ENCODE results near the gene RPL10A.

The RPL10A gene

DNA sequence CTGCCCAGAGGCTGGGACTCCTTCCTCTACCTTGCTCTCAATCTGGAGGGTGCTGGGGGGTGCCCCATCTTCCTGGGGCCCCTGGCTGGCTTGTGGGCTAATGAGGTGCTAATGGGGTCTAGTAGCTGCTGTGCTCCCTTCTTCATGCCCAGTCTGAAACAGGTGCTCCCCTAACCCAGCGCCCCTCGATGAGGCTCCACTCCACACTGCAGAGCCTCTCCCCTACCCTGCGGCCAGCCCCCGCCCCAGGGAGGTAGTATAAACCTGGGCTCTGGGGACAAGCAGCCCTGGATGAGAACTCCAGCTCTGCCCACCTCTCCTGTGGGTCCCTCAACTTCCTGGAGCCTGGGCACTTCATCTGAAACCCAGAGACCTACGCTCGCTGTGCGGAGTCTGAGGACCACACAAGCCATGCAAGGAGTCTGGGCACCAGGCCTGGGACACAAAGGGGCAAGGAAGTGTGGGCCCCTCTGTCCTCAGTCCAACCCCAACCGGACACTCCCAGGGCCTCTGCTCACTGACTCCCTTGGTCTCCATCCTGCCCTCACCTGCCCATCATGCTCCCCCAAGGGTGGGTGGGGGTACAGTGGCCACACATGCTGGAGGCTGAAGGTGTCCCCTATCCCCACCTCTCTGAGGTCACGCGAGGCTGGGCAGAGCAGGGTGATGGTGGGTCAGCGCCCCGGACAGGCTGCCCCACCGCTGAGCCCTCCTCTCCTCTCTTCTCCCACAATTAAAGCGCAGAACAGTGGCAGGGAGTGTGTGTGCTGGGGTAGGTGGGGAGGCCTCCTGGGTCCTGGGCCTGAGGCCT is 6.1 kb downstream of the RPL10A start:
- peaks cover 20% of the 10 kb centered on the region for H3K4me1 ChIP-seq (ENCODE audit: insufficient read depth, low read length)
- H3K36me3 ChIP-seq (ENCODE audit: insufficient read depth, low read length), result peaks cover 36% of the 10 kb centered on the region
- ATAC-seq (ENCODE audit: insufficient read depth, low read depth), result peak; percentile 35
- no peak overlapping the region for H3K9ac ChIP-seq (ENCODE audit: low read depth, low read length)
- peaks cover 41% of the 10 kb centered on the region for H4K20me1 ChIP-seq (ENCODE audit: insufficient read depth, low read length)
- H3K4me2 ChIP-seq (ENCODE audit: insufficient read depth, low read length), result no peak overlapping the region
- no peaks in the 10 kb centered on the region for H3K9me3 ChIP-seq (ENCODE audit: insufficient read depth, low read length, severe bottlenecking)
- TF ChIP-seq EZH2 (IDR thresholded peaks at IDR 0.05; ENCODE audit: borderline replicate concordance, low read depth, low read length, severe bottlenecking), result no peak
- TF ChIP-seq, protein P1, sequence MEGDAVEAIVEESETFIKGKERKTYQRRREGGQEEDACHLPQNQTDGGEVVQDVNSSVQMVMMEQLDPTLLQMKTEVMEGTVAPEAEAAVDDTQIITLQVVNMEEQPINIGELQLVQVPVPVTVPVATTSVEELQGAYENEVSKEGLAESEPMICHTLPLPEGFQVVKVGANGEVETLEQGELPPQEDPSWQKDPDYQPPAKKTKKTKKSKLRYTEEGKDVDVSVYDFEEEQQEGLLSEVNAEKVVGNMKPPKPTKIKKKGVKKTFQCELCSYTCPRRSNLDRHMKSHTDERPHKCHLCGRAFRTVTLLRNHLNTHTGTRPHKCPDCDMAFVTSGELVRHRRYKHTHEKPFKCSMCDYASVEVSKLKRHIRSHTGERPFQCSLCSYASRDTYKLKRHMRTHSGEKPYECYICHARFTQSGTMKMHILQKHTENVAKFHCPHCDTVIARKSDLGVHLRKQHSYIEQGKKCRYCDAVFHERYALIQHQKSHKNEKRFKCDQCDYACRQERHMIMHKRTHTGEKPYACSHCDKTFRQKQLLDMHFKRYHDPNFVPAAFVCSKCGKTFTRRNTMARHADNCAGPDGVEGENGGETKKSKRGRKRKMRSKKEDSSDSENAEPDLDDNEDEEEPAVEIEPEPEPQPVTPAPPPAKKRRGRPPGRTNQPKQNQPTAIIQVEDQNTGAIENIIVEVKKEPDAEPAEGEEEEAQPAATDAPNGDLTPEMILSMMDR (IDR thresholded peaks at IDR 0.05; ENCODE audit: borderline replicate concordance, extremely low read depth, low read length, poor library complexity, severe bottlenecking), result no peak
- H3K27me3 ChIP-seq (ENCODE audit: insufficient read depth, low read length, poor library complexity), result no peaks in the 10 kb centered on the region
- H3K79me2 ChIP-seq (ENCODE audit: insufficient read depth, low read length), result peaks cover 19% of the 10 kb centered on the region
- no peak overlapping the region for H2AFZ ChIP-seq (ENCODE audit: low read depth, low read length)
- H3K4me3 ChIP-seq (ENCODE audit: low read depth in 1 of 2, low read length in 2 of 2), result no peak overlapping the region
- no peak overlapping the region for H3K27ac ChIP-seq (ENCODE audit: low read length)
- DNase-seq, result peak; percentile 23

DNA sequence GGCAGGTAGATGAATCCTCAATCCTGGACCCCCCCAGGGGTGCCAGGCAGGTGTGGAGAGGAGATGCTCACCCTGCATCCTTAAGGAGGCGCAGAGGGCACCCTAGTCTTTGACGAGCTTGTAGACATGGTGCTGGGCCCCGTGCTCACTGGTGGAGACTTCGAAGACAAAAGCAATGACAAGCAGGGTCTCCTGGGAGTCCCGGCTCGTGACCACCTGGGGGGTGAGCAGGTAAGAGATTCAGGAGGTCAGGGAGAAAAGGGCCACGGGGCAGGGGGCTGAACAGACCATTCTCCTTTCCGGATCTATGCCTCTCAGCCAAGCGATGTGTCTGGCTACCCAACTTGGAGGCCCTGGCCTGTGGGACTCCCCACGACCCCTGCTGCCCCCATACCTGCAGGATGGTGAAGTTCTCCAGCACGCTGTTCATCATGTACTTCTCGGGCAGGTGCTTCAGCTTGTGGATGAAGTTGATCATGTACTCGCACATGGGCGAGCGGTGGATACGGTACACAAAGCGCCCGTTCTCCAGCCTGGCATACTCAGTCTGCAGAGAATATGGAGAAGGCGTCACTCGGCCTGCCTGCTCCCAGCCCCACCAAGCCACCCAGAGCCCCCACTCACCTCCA is 6.9 kb downstream of the RPL10A start:
- Histone ChIP-seq H3K9me3 (ENCODE audit: insufficient read depth, low read length, severe bottlenecking) (no peaks in the 10 kb centered on the region), H2AFZ (ENCODE audit: low read depth, low read length) (no peak overlapping the region), H3K79me2 (ENCODE audit: insufficient read depth, low read length) (peaks cover 11% of the 10 kb centered on the region), H3K4me3 (ENCODE audit: low read depth in 1 of 2, low read length in 2 of 2) (no peak overlapping the region), H3K27ac (ENCODE audit: low read length) (no peak overlapping the region), H3K27me3 (ENCODE audit: insufficient read depth, low read length, poor library complexity) (no peaks in the 10 kb centered on the region), H3K9ac (ENCODE audit: low read depth, low read length) (no peak overlapping the region), H3K36me3 (ENCODE audit: insufficient read depth, low read length) (peaks cover 29% of the 10 kb centered on the region), H3K4me2 (ENCODE audit: insufficient read depth, low read length) (no peak overlapping the region), H3K4me1 (ENCODE audit: insufficient read depth, low read length) (peaks cover 12% of the 10 kb centered on the region), H4K20me1 (ENCODE audit: insufficient read depth, low read length) (peaks cover 34% of the 10 kb centered on the region)
- ATAC-seq (ENCODE audit: insufficient read depth, low read depth) (peak; percentile 15; the same call in 2 of the 3 replicates), DNase-seq (no peak)
- no peak for TF ChIP-seq EZH2 (IDR thresholded peaks at IDR 0.05; ENCODE audit: borderline replicate concordance, low read depth, low read length, severe bottlenecking)
- TF ChIP-seq, protein P1 (IDR thresholded peaks at IDR 0.05; ENCODE audit: borderline replicate concordance, extremely low read depth, low read length, poor library complexity, severe bottlenecking), result no peak

DNA sequence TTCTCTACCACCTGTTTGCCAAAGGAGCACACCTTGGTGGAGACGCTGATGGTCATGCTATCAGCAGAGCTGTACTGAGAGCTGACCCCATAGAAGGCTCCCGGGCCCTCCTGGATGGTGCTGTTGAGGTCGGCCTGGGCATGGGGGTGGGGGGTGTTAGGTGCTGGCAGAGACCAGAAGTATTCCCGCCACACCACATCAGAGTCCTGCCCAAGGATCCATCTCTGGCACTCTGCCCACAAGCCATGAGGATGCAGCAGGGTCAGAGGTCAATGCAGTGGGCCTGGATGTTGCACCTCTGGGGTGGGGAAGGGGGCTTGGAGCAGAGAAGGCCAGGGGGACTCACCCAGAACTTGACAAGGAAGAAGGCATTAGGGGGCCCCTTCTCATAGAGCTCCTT is 7.4 kb downstream of the RPL10A start:
- ATAC-seq (ENCODE audit: insufficient read depth, low read depth), result no peak
- no peaks in the 10 kb centered on the region for H3K9me3 ChIP-seq (ENCODE audit: insufficient read depth, low read length, severe bottlenecking)
- peaks cover 29% of the 10 kb centered on the region for H4K20me1 ChIP-seq (ENCODE audit: insufficient read depth, low read length)
- no peak overlapping the region for H3K9ac ChIP-seq (ENCODE audit: low read depth, low read length)
- no peak overlapping the region for H3K4me2 ChIP-seq (ENCODE audit: insufficient read depth, low read length)
- peaks cover 7% of the 10 kb centered on the region for H3K4me1 ChIP-seq (ENCODE audit: insufficient read depth, low read length)
- no peak for DNase-seq
- peaks cover 6% of the 10 kb centered on the region for H3K79me2 ChIP-seq (ENCODE audit: insufficient read depth, low read length)
- no peak overlapping the region for H3K4me3 ChIP-seq (ENCODE audit: low read depth in 1 of 2, low read length in 2 of 2)
- no peak overlapping the region for H3K27ac ChIP-seq (ENCODE audit: low read length)
- peaks cover 1% of the 10 kb centered on the region for H3K27me3 ChIP-seq (ENCODE audit: insufficient read depth, low read length, poor library complexity)
- TF ChIP-seq EZH2 (IDR thresholded peaks at IDR 0.05; ENCODE audit: borderline replicate concordance, low read depth, low read length, severe bottlenecking), result no peak
- TF ChIP-seq, protein P1 (IDR thresholded peaks at IDR 0.05; ENCODE audit: borderline replicate concordance, extremely low read depth, low read length, poor library complexity, severe bottlenecking), result no peak
- peaks cover 24% of the 10 kb centered on the region for H3K36me3 ChIP-seq (ENCODE audit: insufficient read depth, low read length)
- H2AFZ ChIP-seq (ENCODE audit: low read depth, low read length), result no peak overlapping the region
